H1 (cell line): ENCODE results near the gene JAKMIP1. TPM values are rescaled to one million over a fixed set of nuclear protein-coding genes. Genes with fewer than 3 reads are reported as not detected.

Source experiments
- ATF3 ChIP-seq: IDR thresholded peaks from 2 replicates; pipeline ENCODE4 v1.6.1; 2011; ENCODE audit warnings: low read depth, mild to moderate bottlenecking, low read length; ENCODE audit not compliant: insufficient read depth
- EP300 ChIP-seq, 2 experiments: IDR thresholded peaks; 1 replicate in 1 of 2; 2 replicates in 1 of 2; pipeline ENCODE4 v1.6.1; 2011 to 2012; ENCODE audit warnings: low read depth in 2 of 2, low read length in 2 of 2, mild to moderate bottlenecking in 2 of 2, borderline replicate concordance in 1 of 2, inconsistent platforms in 1 of 2, moderate library complexity in 1 of 2
- KDM1A ChIP-seq: fragments of 200-600, 300-600 bp; sonication (generic); IDR thresholded peaks from 2 replicates; pipeline ENCODE4 v1.7.1; 2016; ENCODE audit warnings: mild to moderate bottlenecking, low read length, borderline replicate concordance
- RNF2 ChIP-seq: fragments of 200-900, 300-1000 bp; sonication (generic); IDR thresholded peaks from 2 replicates; pipeline ENCODE4 v1.7.1; 2016; ENCODE audit warnings: borderline replicate concordance, low read depth, mild to moderate bottlenecking, antibody characterized with exemption, low read length; ENCODE audit not compliant: poor library complexity, severe bottlenecking; ENCODE audit errors: missing control alignments
- SP2 ChIP-seq: IDR thresholded peaks from 2 replicates; pipeline ENCODE4 v1.6.1; 2012; ENCODE audit warnings: mild to moderate bottlenecking, low read length, inconsistent platforms
- polyA plus RNA-seq, 7 experiments: library from polyadenylated mRNA; depleted of rRNA in 3 of 7; stranded (reverse) in 5 of 7; unstranded in 2 of 7; fragments of >200 nt in 5 of 7; fragments of 200-250 nt in 2 of 7; gene quantifications; 1 replicate in 5 of 7; 2 replicates in 1 of 7; 4 replicates in 1 of 7; pipeline versions ENCODE4 v1.2.1 to v1.2.3, GENCODE V29; 2011 to 2013; ENCODE audit warnings: missing spikeins in 2 of 7, mixed read lengths in 2 of 7
- total RNA-seq: library from RNA; stranded (reverse); fragmentation: NEBNext Ultra II Directional; extraction: Animal tissue kit (Norgen Biotek cat#: 25700); gene quantifications from 2 replicates; pipeline ENCODE4 v1.2.1, GENCODE V29; 2021
- TF ChIP-seq, protein P1 (sequence below): IDR thresholded peaks from 2 replicates; pipeline ENCODE4 v1.6.1; 2012; ENCODE audit warnings: inconsistent platforms

The JAKMIP1 gene
- total and polyA plus RNA-seq, 2 of the 8 experiments (the other 6 are each of a cell fraction or from before 2014, with no cell fraction given) = 2.5 to 4.4 TPM

GRCh38 chr4:6165766-6166165 is 34.6 kb downstream of the JAKMIP1 start (continued):
- TF ChIP-seq ATF3 = no peak
- TF ChIP-seq, protein P1, sequence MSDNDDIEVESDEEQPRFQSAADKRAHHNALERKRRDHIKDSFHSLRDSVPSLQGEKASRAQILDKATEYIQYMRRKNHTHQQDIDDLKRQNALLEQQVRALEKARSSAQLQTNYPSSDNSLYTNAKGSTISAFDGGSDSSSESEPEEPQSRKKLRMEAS = no peak
- no peak for TF ChIP-seq SP2
- TF ChIP-seq EP300 (IDR thresholded peaks at IDR 0.05; ENCODE audit: borderline replicate concordance in 1 of 2, low read depth in 2 of 2, low read length in 2 of 2) = no peak
- no peak for TF ChIP-seq RNF2
- no peak for TF ChIP-seq KDM1A
